ENCODE measurements around the gene FBXO36. TPM values are rescaled to one million over a fixed set of nuclear protein-coding genes. Genes with fewer than 3 reads are reported as not detected.

The FBXO36 gene
- total and polyA plus RNA-seq, 2 of the 13 experiments (the other 11 are each of a cell fraction or from before 2014, with no cell fraction given): 2.8 TPM

DNA sequence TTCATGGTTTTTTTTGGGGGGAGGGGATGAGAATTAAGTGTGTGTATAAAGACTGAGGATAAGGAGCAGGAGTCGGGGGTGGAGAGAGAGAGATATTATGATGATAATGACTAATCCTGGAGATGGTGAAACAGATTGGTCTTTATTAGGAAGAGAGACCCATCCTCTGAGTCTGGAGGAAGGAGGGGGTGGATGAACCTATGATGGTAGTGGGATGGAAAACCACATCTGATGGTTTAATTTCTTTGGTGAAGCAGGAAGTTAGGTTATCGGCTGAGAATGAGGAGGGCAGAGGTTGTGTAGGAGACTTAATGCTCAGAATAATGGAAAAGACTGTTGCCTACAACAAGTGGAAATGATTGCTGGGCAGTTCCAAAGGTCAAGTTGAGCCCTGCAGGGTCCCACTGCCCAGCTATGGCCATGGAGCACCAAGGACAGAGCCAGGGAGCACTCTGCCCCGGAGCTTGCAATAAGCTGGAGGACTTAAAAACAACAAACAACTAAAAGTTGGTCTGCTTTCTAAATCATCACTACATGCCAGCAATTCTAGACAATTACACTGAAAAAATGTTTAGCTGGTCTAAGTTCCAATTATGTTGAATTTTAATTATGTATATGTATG, 138.5 kb downstream of the FBXO36 start (continued):
- TF ChIP-seq, protein P1, sequence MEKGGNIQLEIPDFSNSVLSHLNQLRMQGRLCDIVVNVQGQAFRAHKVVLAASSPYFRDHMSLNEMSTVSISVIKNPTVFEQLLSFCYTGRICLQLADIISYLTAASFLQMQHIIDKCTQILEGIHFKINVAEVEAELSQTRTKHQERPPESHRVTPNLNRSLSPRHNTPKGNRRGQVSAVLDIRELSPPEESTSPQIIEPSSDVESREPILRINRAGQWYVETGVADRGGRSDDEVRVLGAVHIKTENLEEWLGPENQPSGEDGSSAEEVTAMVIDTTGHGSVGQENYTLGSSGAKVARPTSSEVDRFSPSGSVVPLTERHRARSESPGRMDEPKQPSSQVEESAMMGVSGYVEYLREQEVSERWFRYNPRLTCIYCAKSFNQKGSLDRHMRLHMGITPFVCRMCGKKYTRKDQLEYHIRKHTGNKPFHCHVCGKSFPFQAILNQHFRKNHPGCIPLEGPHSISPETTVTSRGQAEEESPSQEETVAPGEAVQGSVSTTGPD (CRISPR knock-in tag; IDR thresholded peaks at IDR 0.05): no peak
- peak in 1 of 2 experiments; percentile 77; a peak in 3 of 4 replicates for TF ChIP-seq REST (IDR thresholded peaks at IDR 0.05; ENCODE audit: borderline replicate concordance in 1 of 2, low read depth in 1 of 2, low read length in 2 of 2)
- TF ChIP-seq ZFY (CRISPR knock-in tag; IDR thresholded peaks at IDR 0.05): no peak
- TF ChIP-seq PRDM10 (CRISPR knock-in tag; IDR thresholded peaks at IDR 0.05; ENCODE audit: low read depth): no peak
- TF ChIP-seq ZNF331 (CRISPR knock-in tag; IDR thresholded peaks at IDR 0.05): no peak
- TF ChIP-seq HBP1 (CRISPR knock-in tag; IDR thresholded peaks at IDR 0.05; ENCODE audit: low read depth): no peak
- no peak for TF ChIP-seq ZNF746 (CRISPR knock-in tag; IDR thresholded peaks at IDR 0.05)
- no peak for TF ChIP-seq JUN (CRISPR knock-in tag; IDR thresholded peaks at IDR 0.05)
- peak; percentile 22; the same call in 1 of the 2 replicates for TF ChIP-seq HNF4A (CRISPR knock-in tag; IDR thresholded peaks at IDR 0.05)
- TF ChIP-seq, protein P2, sequence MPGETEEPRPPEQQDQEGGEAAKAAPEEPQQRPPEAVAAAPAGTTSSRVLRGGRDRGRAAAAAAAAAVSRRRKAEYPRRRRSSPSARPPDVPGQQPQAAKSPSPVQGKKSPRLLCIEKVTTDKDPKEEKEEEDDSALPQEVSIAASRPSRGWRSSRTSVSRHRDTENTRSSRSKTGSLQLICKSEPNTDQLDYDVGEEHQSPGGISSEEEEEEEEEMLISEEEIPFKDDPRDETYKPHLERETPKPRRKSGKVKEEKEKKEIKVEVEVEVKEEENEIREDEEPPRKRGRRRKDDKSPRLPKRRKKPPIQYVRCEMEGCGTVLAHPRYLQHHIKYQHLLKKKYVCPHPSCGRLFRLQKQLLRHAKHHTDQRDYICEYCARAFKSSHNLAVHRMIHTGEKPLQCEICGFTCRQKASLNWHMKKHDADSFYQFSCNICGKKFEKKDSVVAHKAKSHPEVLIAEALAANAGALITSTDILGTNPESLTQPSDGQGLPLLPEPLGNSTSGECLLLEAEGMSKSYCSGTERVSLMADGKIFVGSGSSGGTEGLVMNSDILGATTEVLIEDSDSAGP (CRISPR knock-in tag; IDR thresholded peaks at IDR 0.05; ENCODE audit: borderline replicate concordance): no peak
- TF ChIP-seq ZNF564 (CRISPR knock-in tag; IDR thresholded peaks at IDR 0.05): no peak
- no peak for TF ChIP-seq CEBPG (CRISPR knock-in tag; IDR thresholded peaks at IDR 0.05)

Data from HepG2 (cell line).